Activated CD8-positive, alpha-beta T cell treated with anti-CD3 and anti-CD28 coated beads, Interleukin-2, amount 10 ng/mL, durations not matched to agents 7 days and 5 days (primary cell): ENCODE results near the gene TTC17. TPM values are rescaled to one million over a fixed set of nuclear protein-coding genes. Genes with fewer than 3 reads are reported as not detected.

ENCODE experiments used
- ATAC-seq: fragments of 150-1000 bp; cut with Tn5 transposase; one replicate; pipeline ENCODE4 v1.10.0; 2021; ENCODE audit warnings: moderate library complexity
- CTCF ChIA-PET: fragments of 350-600 bp; sonication (Branson Sonifier 250); formaldehyde crosslinking; loops from one replicate; lab custom pipeline; 2021; ENCODE audit warnings: antibody characterized with exemption; lab: Charles Lee
- POLR2A ChIA-PET: fragments of 350-600 bp; sonication (Branson Sonifier 250); formaldehyde crosslinking; loops from one replicate; lab custom pipeline; 2021; ENCODE audit warnings: antibody characterized with exemption; lab: Charles Lee
- DNase-seq: peaks from one replicate; pipeline ENCODE4 v3.0.0-alpha.2; 2020
- H3K27ac Mint-ChIP-seq: one replicate; pipeline ENCODE4 v1.8.0; 2021; ENCODE audit warnings: mild to moderate bottlenecking, mixed read lengths
- H3K27me3 Mint-ChIP-seq: one replicate; pipeline ENCODE4 v1.8.0; 2021; ENCODE audit warnings: low read depth, mixed read lengths
- H3K36me3 Mint-ChIP-seq: one replicate; pipeline ENCODE4 v1.8.0; 2021; ENCODE audit warnings: low read depth, mixed read lengths
- H3K4me1 Mint-ChIP-seq: one replicate; pipeline ENCODE4 v1.8.0; 2021; ENCODE audit warnings: low read depth, mixed read lengths
- H3K4me3 Mint-ChIP-seq: one replicate; pipeline ENCODE4 v1.8.0; 2021; ENCODE audit warnings: mild to moderate bottlenecking, mixed read lengths
- H3K9me3 Mint-ChIP-seq: one replicate; pipeline ENCODE4 v1.8.0; 2022; ENCODE audit warnings: mixed read lengths; ENCODE audit not compliant: insufficient read depth
- total RNA-seq, 2 experiments: library from RNA; stranded (reverse); gene quantifications; one replicate each; pipeline ENCODE4 v1.2.3, GENCODE V29; 2021

The TTC17 gene
- total RNA-seq, 2 experiments from 2014 or later, result 56.9 to 60.5 TPM

DNA sequence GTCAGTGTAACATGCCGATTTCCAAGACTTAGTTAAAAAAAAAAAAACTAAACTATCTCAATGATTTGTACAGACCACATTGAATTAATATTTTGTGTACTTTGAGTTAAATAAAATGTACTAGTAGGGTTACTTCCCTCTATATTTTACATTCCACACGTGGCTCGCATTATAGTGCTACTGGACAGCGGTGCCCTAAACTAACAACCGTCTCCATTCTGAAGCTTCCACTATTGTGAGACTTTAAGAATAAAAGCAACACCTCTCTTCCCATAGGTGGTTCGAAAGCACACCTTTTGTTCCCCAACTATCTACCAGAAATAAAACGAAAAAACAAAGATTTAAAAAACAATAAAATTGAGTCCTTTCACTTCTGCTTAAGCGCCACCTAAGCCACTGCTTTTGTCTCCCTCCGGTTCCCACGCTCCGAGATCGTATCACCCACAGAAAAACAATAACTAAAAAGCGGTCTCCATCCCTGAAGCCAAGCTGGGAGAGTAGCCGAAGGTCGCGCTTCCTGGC is 380 bp upstream of the TTC17 start:
- ATAC-seq (peak; percentile 1), DNase-seq (no peak)
- Mint-ChIP-seq H3K9me3 (no peaks in the 10 kb centered on the region), H3K27ac (peak overlapping the region; percentile 98), H3K36me3 (peaks cover 15% of the 10 kb centered on the region), H3K4me3 (peak overlapping the region; percentile 84), H3K4me1 (peaks cover 41% of the 10 kb centered on the region), H3K27me3 (no peaks in the 10 kb centered on the region)
- CTCF ChIA-PET, result interaction anchor here (0.9 to 2.1 kb wide), 8 partner anchors 13 to 69 kb away, joined by 3 to 31 read pairs (median 4); partner anchors contain the start of gene API5
- POLR2A ChIA-PET, result interaction anchor here (0.6 to 3.1 kb wide), 14 partner anchors 9 to 1211 kb away, joined by 3 to 27 read pairs (median 4); partner anchors contain the start of genes API5 and HSD17B12

DNA sequence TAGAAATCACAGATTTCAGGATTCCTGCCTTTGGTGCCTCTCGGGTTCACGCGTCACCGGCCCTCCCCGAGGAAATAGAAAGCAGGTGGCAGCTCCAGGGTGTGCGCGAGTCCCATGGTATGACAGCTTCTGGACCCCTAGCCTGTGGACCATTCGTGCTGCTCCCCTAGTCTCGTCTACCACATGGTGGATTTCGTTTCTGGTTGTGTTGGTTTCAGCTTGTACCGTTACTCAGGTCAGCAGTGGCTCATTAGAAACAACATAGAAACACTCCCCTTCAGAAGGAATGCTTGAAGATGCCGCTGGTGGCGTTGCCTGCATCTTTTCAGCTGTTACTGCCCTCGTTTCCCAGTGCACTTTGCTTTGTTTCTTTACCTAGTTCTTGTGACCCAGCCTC is 700 bp downstream of the TTC17 start:
- ATAC-seq, result peak; percentile 57
- peak overlapping the region; percentile 98 for H3K27ac Mint-ChIP-seq
- peaks cover 23% of the 10 kb centered on the region for H3K36me3 Mint-ChIP-seq
- POLR2A ChIA-PET, result interaction anchor here (0.5 to 3.1 kb wide), 11 partner anchors 8 to 321 kb away, joined by 3 to 27 read pairs (median 4); partner anchors contain the start of genes API5 and HSD17B12
- peak overlapping the region; percentile 84 for H3K4me3 Mint-ChIP-seq
- DNase-seq, result peak; percentile 56
- H3K27me3 Mint-ChIP-seq, result no peaks in the 10 kb centered on the region
- peaks cover 43% of the 10 kb centered on the region for H3K4me1 Mint-ChIP-seq
- H3K9me3 Mint-ChIP-seq, result no peaks in the 10 kb centered on the region
- CTCF ChIA-PET, result interaction anchor here (1.1 to 2.1 kb wide), 7 partner anchors 13 to 60 kb away, joined by 3 to 31 read pairs (median 4); partner anchors contain the start of gene API5

DNA sequence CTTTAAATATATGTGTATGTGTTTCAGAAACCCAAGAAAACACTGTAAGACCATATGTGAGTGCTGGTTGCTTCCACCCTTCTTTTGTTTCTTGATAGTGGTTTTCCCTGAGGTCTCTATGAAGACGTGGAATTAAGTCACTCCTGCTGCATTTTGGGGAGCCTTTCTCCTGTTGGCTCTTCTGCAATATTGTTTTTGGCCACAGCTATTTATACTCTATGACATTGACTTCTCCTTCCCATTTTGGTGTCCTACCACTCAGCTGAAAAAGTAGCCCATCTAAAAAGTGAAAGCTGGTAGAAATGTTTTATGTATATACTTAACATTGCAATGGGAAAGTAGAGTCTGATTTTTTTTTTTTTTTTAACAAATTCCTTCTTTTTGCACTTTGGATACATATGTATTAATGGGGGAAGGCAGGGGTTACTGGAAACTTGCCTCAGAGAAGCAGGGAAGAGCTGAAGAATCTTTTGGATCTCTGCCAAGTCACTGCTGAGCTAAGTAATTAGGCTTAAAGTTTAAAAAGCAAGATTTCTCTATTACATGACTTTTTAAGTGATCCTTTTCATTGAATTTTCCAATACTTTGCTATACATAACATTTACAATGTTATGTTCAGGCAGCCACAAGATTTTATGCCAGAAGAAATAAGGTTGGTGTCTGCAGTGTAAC is 1.8 kb downstream of the TTC17 start:
- POLR2A ChIA-PET, result interaction anchor here (0.6 kb wide), 2 partner anchors 37 to 76 kb away, joined by 3 read pairs; no protein-coding TSS in a partner anchor

DNA sequence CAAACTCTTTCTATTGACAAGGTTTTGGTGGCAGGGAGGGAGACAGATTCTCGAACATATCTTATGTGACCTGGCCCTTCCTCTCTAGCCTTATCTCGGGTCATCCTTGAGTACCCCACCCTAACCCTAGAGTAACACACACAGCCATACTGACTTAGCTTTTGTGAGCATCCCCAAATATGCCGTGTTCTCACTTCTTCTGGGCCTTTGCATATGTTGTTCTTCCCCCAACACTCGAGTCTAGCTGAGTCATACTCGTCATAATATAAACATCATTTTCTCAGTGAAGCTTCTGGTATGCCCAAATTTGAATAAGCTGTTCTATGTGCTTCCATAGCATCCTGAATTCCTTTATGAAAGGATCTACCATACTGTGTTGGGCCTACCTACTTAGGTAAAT is 8.0 kb downstream of the TTC17 start:
- ATAC-seq (no peak), DNase-seq (no peak)
- ChIA-PET CTCF (no interaction called here), POLR2A (interaction anchor here (2.0 kb wide), 1 partner anchor 8 kb away, joined by 9 read pairs; the partner anchor contains the start of gene TTC17)
- Mint-ChIP-seq H3K4me3 (no peak overlapping the region), H3K4me1 (peaks cover 27% of the 10 kb centered on the region), H3K27me3 (no peaks in the 10 kb centered on the region), H3K9me3 (no peaks in the 10 kb centered on the region), H3K27ac (no peak overlapping the region), H3K36me3 (peaks cover 44% of the 10 kb centered on the region)

More for the DNA sequence above, 1.8 kb downstream of the TTC17 start:
- H3K4me3 Mint-ChIP-seq, result peak overlapping the region; percentile 84
- H3K4me1 Mint-ChIP-seq, result peaks cover 43% of the 10 kb centered on the region
- no peaks in the 10 kb centered on the region for H3K27me3 Mint-ChIP-seq
- peak overlapping the region; percentile 98 for H3K27ac Mint-ChIP-seq
- ATAC-seq (no peak), DNase-seq (no peak)
- CTCF ChIA-PET, result interaction anchor here (1.0 to 2.2 kb wide), 3 partner anchors 18 to 59 kb away, joined by 4 to 10 read pairs (median 6); partner anchors contain the start of gene API5
- no peaks in the 10 kb centered on the region for H3K9me3 Mint-ChIP-seq
- H3K36me3 Mint-ChIP-seq, result peaks cover 31% of the 10 kb centered on the region

DNA sequence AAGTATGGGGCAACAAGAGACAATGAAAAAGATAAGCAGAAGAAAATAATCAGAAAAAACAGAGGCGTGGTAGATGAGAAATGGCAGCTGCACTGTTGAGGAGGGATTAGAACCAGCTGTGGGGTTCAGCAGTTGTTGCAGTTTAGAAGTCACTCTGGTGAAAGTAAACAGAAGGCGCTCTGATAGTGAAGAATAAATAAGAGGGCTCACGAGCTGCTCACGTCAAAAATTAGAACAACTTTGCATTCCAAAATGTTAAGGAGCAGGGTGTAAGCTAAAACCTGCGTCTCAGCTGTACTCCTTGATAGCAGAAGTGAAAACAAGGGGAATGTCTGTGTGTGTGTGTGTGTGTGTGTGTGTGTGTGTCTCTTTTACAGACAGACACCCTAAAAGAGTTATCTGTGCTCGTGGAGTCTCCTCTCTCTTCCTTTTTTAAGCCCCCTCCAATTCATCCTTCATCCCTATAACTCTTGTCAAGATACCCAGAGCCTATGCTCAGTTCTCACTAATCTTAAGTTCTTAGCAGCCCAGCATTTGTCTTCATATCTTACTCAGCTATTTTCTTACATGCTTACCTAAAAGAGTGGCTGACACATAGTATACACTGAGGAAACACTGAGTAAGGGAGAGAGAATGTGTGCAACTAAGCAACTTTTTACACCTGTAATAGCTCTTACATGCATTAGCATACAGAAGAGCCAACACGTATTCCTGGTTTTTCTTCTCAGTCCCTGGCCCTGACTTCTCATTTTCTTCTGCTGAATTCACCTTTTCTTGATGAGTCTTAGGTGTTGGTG is 8.9 kb downstream of the TTC17 start:
- Mint-ChIP-seq H3K4me3 (no peak overlapping the region), H3K4me1 (peaks cover 22% of the 10 kb centered on the region), H3K27me3 (no peaks in the 10 kb centered on the region), H3K9me3 (no peaks in the 10 kb centered on the region), H3K27ac (no peak overlapping the region), H3K36me3 (peaks cover 40% of the 10 kb centered on the region)
- DNase-seq (no peak), ATAC-seq (no peak)
- POLR2A ChIA-PET, result interaction anchor here (2.0 kb wide), 1 partner anchor 9 kb away, joined by 9 read pairs; the partner anchor contains the start of gene TTC17
- CTCF ChIA-PET, result interaction anchor here (1.0 to 1.1 kb wide), 2 partner anchors 11 to 56 kb away, joined by 3 read pairs; partner anchors contain the start of gene API5

DNA sequence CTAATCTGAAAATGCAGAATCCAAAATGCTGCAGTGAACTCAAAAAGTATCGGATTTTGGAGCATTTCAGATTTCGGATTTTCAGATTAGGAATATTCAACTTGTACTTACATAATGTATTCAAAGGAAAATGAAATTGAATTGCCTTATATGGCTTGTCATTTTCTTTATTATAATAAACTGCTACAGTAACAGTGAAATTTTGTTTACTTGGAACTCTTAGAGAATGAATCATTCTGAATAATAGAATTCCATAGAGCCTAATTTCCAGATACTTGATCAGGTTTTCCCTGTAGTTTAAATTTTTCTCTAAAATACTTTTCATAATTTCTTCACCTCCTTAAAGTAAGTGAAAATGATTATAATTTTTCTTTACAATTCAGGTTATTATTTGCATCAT is 17.3 kb downstream of the TTC17 start:
- POLR2A ChIA-PET, result no interaction called here

DNA sequence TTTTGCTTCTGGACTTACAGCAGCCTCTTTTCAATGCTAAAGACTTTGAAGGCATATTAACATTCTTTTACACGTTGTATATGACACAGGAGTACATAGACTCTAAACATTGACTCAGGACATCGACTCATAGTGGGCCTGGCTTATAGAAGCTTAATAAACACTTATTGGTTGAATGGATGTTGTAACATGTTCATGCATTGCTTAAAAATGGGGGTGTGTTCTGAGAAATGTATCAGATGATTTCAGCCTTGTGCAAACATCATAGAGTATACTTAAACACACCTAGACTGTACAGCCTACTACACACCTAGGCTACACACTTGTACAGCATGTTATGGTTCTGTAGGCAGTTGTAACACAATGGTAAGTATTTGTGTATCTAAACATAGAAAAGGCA is 17.9 kb downstream of the TTC17 start:
- no peak for ATAC-seq
- no peak overlapping the region for H3K27ac Mint-ChIP-seq

More for the DNA sequence above, 17.3 kb downstream of the TTC17 start:
- CTCF ChIA-PET, result no interaction called here
- peaks cover 3% of the 10 kb centered on the region for H3K4me1 Mint-ChIP-seq
- H3K36me3 Mint-ChIP-seq, result peaks cover 23% of the 10 kb centered on the region
- H3K27ac Mint-ChIP-seq, result no peak overlapping the region
- ATAC-seq (no peak), DNase-seq (no peak)
- no peaks in the 10 kb centered on the region for H3K27me3 Mint-ChIP-seq
- H3K4me3 Mint-ChIP-seq, result no peak overlapping the region
- H3K9me3 Mint-ChIP-seq, result no peaks in the 10 kb centered on the region

DNA sequence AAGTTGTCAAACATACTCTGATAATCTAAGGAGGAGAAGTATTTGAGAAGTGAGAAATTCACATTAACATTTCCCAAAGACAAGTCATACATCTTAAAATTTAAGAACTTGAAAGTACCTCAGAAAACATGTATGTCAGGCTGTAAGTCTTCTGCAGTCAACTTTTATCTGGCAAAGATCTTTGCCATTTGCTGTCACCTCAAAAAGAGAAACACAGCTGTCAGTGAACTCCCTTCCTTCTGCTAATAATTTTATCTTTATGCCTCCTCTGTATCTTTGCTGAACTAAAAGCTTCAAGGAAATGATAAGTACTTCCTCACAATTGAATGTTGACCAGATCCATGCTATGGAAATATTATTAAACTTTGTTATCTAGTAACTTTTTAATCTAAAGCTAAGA is 18.7 kb downstream of the TTC17 start:
- H3K4me1 Mint-ChIP-seq, result peaks cover 3% of the 10 kb centered on the region
- ChIA-PET CTCF (interaction anchor here (1.5 kb wide), 1 partner anchor 15 kb away, joined by 4 read pairs; no protein-coding TSS in a partner anchor), POLR2A (interaction anchor here (1.5 kb wide), 1 partner anchor 18 kb away, joined by 4 read pairs; the partner anchor contains the start of gene TTC17)
- no peak overlapping the region for H3K27ac Mint-ChIP-seq
- no peak overlapping the region for H3K4me3 Mint-ChIP-seq
- peaks cover 31% of the 10 kb centered on the region for H3K36me3 Mint-ChIP-seq
- ATAC-seq, result no peak
- no peaks in the 10 kb centered on the region for H3K27me3 Mint-ChIP-seq
- H3K9me3 Mint-ChIP-seq, result no peaks in the 10 kb centered on the region
- no peak for DNase-seq

More for the DNA sequence above, 17.9 kb downstream of the TTC17 start:
- no peaks in the 10 kb centered on the region for H3K9me3 Mint-ChIP-seq
- ChIA-PET CTCF (no interaction called here), POLR2A (interaction anchor here (1.5 kb wide), 1 partner anchor 17 kb away, joined by 4 read pairs; the partner anchor contains the start of gene TTC17)
- DNase-seq, result no peak
- no peak overlapping the region for H3K4me3 Mint-ChIP-seq
- peaks cover 3% of the 10 kb centered on the region for H3K4me1 Mint-ChIP-seq
- peaks cover 28% of the 10 kb centered on the region for H3K36me3 Mint-ChIP-seq
- H3K27me3 Mint-ChIP-seq, result no peaks in the 10 kb centered on the region

DNA sequence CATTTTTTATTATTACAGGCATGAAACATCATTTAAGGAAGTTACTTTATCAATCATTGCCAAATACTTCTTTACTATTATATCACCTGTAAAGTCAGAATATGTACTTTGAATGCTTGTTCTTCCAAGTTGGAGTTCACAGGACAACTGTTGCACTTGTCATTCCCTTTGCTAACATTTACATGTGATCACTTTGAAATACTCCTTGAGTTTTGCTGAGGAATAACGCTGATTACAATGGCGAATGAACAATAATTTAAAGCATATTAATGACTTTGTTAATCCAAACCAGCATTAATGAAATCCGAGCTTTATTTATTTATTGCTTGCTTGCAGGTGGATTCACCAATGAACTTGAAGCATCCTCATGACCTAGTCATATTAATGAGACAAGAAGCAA is 20.2 kb downstream of the TTC17 start:
- POLR2A ChIA-PET, result no interaction called here
- Mint-ChIP-seq H3K4me1 (peaks cover 3% of the 10 kb centered on the region), H3K27me3 (no peaks in the 10 kb centered on the region), H3K36me3 (peaks cover 33% of the 10 kb centered on the region), H3K9me3 (no peaks in the 10 kb centered on the region), H3K27ac (no peak overlapping the region), H3K4me3 (no peak overlapping the region)
- DNase-seq (no peak), ATAC-seq (no peak)
- CTCF ChIA-PET, result interaction anchor here (1.1 kb wide), 1 partner anchor 12 kb away, joined by 3 read pairs; no protein-coding TSS in a partner anchor

DNA sequence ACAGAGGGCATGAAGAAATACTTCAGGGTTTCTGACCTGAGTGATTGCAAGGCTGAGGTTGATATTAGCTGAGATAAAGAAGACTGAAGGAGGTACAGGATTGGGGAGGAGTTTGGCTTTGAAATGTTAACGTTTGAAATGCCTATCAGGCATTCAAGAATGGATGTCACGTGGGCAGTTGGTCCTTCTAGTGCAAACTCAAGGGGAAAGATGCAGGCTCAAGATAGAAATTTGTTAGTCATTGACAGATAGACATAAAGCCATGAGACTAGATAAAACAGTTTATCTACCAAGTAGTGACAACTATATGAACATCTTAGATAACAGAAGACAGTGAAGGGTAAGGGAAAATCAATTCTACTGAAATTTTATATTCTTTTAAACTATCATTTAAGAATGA is 23.1 kb downstream of the TTC17 start:
- Mint-ChIP-seq H3K4me3 (no peak overlapping the region), H3K4me1 (no peaks in the 10 kb centered on the region), H3K27ac (no peak overlapping the region), H3K9me3 (no peaks in the 10 kb centered on the region), H3K36me3 (peaks cover 30% of the 10 kb centered on the region), H3K27me3 (no peaks in the 10 kb centered on the region)
- ATAC-seq (no peak), DNase-seq (no peak)
- POLR2A ChIA-PET, result no interaction called here
- CTCF ChIA-PET, result interaction anchor here (0.7 kb wide), 1 partner anchor 70 kb away, joined by 3 read pairs; no protein-coding TSS in a partner anchor

DNA sequence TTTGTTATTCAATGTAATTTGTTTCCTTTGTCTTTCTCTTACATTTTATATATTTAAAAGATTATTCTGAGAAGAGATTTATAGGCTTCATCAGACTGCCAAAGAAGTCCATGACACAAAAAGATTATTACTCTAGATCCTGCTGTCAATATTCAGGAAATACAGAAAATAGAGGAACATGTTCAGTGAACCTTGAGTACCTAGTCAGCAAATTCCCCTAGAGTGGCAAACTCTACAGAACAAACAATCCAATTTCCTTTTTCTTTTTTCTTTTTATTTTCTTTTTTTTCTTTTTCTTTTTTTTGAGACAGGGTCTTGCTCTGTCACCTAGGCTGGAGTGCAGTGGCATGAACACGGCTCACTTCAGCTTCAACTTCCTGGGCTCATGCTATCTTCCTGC is 23.9 kb downstream of the TTC17 start:
- no peak for ATAC-seq
- Mint-ChIP-seq H3K27me3 (no peaks in the 10 kb centered on the region), H3K4me1 (no peaks in the 10 kb centered on the region), H3K9me3 (no peaks in the 10 kb centered on the region), H3K36me3 (peaks cover 28% of the 10 kb centered on the region), H3K27ac (no peak overlapping the region), H3K4me3 (no peak overlapping the region)
- DNase-seq, result no peak
- ChIA-PET CTCF (no interaction called here), POLR2A (no interaction called here)
